LNCAP (cell line): ENCODE data around the gene ASPDH.

Experiments used
- TF ChIP-seq, protein P1 (sequence below): fragments of 450-650 bp; IDR thresholded peaks from 2 replicates; pipeline ENCODE4 v1.5.1; 2017; ENCODE audit warnings: mild to moderate bottlenecking

The ASPDH gene

DNA sequence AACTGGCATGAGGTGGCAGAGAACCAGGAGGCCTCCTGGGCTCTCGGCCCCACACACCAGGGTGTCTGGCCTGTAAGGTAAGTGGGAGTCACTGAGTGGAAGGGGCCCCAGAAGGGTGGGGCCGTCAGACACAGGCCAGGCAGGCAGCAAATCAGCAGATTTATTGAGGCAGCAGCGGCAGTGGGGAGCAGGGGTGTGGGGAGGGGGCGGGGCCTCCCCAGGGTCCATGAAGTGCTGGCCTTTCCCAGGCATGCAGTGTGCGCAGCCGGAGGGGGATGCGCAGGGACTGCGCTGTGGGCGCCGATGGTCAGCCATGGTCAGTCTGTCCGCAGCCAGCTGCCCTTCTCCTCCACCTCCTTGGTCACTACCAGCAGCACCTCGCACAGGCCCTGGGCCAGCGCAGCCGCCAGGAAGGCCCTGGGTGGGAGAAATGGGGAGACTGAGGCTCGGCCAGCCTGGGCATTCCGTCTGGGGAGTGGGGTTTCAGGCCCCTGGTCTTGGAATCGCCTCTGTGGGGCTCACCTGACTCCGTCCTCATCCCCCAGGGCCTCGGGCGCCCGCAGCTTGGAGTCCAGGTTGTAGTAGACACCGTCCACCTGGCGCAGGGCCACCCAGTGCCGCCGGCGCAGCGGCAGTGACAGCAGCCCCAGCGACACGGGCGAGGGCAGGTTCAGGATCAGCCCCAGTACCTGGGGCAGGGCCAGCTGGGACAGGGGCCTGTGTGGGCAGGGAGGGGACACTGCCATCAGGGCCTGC is 7.7 kb downstream of the ASPDH start:
- TF ChIP-seq, protein P1, sequence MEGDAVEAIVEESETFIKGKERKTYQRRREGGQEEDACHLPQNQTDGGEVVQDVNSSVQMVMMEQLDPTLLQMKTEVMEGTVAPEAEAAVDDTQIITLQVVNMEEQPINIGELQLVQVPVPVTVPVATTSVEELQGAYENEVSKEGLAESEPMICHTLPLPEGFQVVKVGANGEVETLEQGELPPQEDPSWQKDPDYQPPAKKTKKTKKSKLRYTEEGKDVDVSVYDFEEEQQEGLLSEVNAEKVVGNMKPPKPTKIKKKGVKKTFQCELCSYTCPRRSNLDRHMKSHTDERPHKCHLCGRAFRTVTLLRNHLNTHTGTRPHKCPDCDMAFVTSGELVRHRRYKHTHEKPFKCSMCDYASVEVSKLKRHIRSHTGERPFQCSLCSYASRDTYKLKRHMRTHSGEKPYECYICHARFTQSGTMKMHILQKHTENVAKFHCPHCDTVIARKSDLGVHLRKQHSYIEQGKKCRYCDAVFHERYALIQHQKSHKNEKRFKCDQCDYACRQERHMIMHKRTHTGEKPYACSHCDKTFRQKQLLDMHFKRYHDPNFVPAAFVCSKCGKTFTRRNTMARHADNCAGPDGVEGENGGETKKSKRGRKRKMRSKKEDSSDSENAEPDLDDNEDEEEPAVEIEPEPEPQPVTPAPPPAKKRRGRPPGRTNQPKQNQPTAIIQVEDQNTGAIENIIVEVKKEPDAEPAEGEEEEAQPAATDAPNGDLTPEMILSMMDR: no peak

DNA sequence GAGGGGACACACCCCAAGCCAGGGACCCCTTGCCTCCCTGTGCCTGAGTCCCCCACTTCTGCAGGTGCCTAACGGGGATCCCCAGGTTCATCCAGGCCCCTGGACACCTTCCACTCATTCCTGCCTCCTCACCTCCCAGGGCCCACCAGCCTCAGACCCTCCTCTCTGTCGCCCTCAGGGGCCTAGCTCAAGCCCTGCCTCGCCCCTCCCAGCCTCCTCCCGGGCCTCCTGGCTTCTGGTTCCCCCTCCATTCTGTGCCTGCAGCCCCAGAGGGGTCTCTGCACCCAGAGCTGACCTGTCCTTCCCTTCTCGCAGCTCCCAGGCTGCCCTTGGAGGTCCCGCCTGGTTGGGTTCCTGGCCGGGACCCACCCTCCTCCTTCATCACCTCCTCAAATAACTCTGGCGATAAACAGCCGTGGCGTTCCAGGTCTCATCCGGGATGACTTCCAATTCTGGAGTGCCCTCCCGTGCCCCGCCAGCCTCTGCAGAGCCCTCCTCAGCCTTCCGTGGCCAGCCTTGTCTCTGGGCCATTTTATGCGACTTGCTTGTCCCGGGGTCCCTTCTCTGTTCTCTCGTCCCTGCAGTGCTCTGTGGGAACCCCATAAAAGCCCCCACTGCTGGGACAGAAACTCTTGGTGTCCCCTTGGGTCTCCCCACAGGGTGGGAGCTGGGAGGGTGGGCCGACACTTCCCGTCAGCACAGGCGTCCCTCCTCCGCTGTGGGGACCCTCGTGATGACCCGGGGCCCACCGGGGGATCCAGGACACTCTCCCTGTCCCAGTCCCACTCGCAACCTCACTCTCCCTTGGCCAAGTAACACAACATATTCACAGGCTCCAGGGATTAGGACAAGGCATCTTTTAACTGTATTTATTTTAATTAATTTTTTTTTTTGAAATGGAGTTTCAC is 11.9 kb downstream of the ASPDH start:
- TF ChIP-seq, protein P1: no peak

DNA sequence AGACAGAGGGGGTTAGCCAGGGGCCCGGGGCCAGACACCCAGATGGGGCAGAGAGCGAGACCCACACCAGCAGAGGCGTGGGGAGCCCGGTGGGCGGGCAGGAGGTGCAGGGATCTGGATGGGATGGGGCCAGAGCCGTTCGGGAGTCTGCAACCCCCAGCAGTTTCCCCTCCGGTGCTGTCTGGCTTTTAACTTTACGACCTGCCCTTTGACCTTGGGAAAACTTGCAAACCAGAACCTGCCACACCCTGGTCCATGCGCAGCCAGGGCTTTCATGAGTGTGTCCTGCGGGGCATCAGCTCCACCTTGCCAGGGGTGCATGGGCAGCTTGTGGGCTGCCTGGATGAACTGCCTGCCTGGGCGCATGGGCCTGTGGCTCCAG is 12.5 kb downstream of the ASPDH start:
- TF ChIP-seq, protein P1: no peak

DNA sequence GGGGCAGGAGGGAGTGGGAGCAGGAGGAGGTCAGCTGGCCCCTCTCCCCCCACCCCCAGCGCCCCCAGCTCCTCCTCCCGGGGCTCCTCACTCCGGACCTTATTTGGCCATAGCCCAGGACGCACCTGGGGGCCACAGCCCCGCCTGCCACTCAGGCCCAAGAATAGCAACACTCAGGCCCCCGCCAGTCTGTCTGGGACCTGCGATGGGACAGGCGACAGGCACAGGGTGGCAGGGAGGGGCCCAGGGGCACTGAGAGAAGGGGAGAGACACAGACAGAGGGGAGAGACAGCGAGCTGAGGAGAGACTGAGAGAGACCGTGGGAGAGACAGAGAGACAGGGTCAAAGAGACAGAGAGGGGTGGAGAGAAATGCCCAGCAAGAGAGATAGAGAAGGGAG is 13.0 kb downstream of the ASPDH start:
- TF ChIP-seq, protein P1: no peak

DNA sequence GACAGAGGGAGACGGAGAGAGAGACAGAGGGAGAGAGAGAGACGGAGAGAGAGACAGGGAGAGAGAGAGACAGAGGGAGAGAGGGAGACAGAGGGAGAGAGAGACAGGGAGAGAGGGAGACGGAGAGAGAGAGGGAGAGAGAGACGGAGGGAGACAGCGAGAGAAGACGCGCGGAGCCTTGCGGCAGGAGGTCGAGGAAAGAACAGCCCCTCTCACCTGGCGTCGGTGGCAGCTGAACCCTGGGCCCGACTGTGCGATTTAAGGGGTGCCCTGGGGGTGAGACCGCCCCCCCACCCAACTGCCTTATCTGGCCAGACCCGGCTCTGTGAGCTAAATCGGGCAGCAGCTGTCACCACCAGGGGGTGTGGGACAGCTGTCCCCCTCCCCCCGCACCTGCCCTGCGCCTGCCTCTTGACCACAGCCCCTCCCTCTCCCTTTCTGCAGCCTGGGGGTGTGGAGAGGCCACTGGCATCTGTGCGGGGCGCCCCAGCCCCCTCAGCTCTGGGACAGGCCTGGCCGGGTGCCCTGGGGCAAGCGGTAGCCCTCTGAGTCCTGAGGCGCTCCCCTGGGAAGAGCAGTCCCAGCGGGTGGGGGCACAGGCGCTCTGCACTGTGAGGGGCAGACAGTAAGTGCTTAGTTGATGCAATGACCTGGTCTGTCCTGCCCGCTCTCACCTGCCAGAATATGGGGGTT is 13.5 kb downstream of the ASPDH start:
- TF ChIP-seq, protein P1: peak; percentile 29; the same call in 1 of the 2 replicates

DNA sequence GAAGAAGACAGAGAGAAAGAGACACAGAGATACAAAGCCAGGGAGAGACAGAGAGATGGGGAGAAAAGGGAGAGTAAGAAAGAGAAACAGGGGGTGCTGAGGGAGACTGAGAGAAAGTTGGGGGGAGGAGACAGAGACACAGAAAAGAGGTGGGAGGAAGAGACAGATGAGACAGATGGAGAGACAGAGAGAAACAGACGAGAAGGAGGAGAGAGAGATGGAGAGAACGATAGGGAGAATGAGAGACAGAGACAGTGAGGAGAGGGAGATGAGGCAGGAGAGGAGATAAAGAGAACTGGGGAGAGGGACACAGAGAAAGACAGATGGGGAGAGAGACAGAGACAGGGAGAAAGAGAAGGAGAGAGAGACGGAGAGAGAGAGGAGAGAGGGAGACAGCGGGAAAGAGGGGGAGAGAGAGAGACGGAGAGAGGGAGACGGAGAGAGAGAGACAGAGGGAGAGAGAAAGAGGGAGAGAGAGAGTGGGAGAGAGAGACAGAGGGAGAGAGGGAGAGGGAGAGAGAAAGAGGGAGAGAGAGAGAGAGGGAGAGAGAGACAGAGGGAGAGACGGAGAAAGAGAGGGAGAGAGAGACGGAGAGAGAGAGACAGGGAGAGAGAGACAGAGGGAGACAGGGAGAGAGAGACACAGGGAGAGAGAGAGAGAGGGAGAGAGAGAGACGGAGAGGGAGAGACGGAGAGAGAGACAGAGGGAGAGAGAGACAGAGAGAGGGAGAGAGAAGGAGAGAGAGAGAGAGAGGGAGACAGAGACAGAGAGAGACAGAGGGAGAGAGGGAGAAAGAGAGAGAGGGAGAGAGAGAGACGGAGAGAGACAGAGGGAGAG is 15.3 kb downstream of the ASPDH start:
- TF ChIP-seq, protein P1: no peak

DNA sequence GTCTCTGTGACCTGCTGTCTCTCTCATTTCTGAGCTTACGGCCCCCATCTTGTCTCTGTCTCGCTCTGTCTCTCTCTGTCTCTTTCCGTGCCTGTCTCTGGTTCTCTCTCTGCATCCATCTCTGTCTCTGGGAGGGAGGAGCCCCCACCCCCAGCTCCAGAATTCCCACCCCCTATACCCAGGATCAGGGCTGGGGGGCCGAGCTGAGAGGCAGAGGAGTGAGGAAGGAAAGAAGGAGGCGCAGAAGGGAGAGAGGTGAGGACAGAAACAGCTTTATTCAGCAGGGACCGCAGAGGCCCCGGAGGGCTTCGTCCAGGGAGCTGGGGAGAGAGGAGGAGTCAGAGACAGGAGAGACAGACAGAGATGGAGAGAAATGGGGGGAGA is 16.7 kb downstream of the ASPDH start:
- TF ChIP-seq, protein P1: no peak
